Left lung (tissue), 10 donors: ENCODE measurements around the gene LONP1. TPM values are rescaled to one million over a fixed set of nuclear protein-coding genes. Genes with fewer than 3 reads are reported as not detected.

Experiments
- ATAC-seq: fragments of 200-7000 bp; cut with Tn5 transposase; one replicate; pipeline ENCODE4 v1.9.1; 2020; ENCODE audit warnings: moderate library complexity
- DNase-seq, 4 donors: peaks; one replicate each; pipeline ENCODE4 v3.0.0-alpha.2; 2013 to 2020
- H3K27ac ChIP-seq, 2 donors: fragments of 200-600 bp; sonication (generic) in 1 of 2; one replicate each; pipeline versions ENCODE4 v1.5.0 to v1.8.0; 2020 to 2021
- H3K27me3 ChIP-seq, 2 donors: fragments of 200-600 bp; sonication (generic) in 1 of 2; one replicate each; pipeline versions ENCODE4 v1.5.0 to v1.8.0; 2020 to 2021
- H3K36me3 ChIP-seq, 2 donors: fragments of 200-600 bp; sonication (generic) in 1 of 2; one replicate each; pipeline versions ENCODE4 v1.5.0 to v1.8.0; 2020 to 2021
- H3K4me1 ChIP-seq, 2 donors: fragments of 200-600 bp; one replicate each; pipeline ENCODE4 v1.8.0; 2021
- H3K4me3 ChIP-seq, 2 donors: fragments of 200-600 bp; sonication (generic) in 1 of 2; one replicate each; pipeline versions ENCODE4 v1.5.0 to v1.8.0; 2020 to 2021; ENCODE audit warnings: mild to moderate bottlenecking in 1 of 2
- H3K9me3 ChIP-seq, 2 donors: fragments of 200-600 bp; sonication (generic) in 1 of 2; one replicate each; pipeline versions ENCODE4 v1.5.0 to v1.8.0; 2020 to 2021
- intact Hi-C, 2 donors: fragments of 100-400 bp; cut with DNase I; formaldehyde crosslinking; loops; one replicate each; pipeline versions ENCODE4 v1.11.2 to v1.14.2; 2022
- polyA plus RNA-seq, 6 donors: library from polyadenylated mRNA; unstranded; fragments of 120-200 nt; gene quantifications; one replicate each; pipeline ENCODE4 v1.2.1, GENCODE V29; 2013; ENCODE audit not compliant: insufficient read length in 6 of 6
- total RNA-seq, 2 donors: library from RNA; stranded (reverse); fragmentation: NEBNext Ultra II Directional; extraction: Animal tissue kit (Norgen Biotek cat#: 25700); gene quantifications; one replicate each; pipeline ENCODE4 v1.2.1, GENCODE V29; 2021
- TF ChIP-seq, protein P1 (sequence below), 2 donors: fragments of 200-600 bp; sonication (generic) in 1 of 2; IDR thresholded peaks; one replicate each; pipeline versions ENCODE4 v1.5.0 to v1.8.0; 2021; ENCODE audit warnings: antibody characterized with exemption in 2 of 2
- donor health status: DM: no; HTN: yes; CAD: no.
- donor health status: DM: no; HTN: no; CAD: no.

The LONP1 gene
- total and polyA plus RNA-seq, 8 donors, result 39.9 to 93.9 (median 49.6) TPM

DNA sequence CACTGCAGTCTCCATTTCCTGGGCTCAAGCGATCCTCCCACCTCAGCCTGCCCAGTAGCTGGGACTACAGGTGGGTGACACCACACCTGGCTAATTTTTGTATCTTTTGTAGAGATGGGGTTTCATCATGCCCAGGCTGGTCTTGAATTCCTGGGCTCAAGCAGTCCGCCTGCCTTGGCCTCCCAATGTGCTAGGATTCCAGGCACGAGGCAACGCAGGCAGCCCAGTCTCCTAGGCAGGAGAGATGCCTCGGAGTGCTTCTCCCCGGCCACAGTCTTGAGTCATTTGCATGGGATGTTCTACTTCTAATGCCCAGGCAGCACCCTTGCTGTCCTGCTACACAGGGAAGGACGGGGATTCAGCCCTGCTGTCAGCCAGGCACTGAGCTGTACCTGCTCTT, 48.3 kb downstream of the LONP1 start:
- DNase-seq, result peak in 1 of 4 donors; percentile 28
- Histone ChIP-seq H3K27me3 (no peaks in the 10 kb centered on the region), H3K4me3 (no peak overlapping the region), H3K36me3 (peaks cover 0 to 57% of the 10 kb centered on the region in 2 donors), H3K9me3 (no peaks in the 10 kb centered on the region), H3K27ac (no peak overlapping the region), H3K4me1 (no peaks in the 10 kb centered on the region)
- TF ChIP-seq, protein P1, sequence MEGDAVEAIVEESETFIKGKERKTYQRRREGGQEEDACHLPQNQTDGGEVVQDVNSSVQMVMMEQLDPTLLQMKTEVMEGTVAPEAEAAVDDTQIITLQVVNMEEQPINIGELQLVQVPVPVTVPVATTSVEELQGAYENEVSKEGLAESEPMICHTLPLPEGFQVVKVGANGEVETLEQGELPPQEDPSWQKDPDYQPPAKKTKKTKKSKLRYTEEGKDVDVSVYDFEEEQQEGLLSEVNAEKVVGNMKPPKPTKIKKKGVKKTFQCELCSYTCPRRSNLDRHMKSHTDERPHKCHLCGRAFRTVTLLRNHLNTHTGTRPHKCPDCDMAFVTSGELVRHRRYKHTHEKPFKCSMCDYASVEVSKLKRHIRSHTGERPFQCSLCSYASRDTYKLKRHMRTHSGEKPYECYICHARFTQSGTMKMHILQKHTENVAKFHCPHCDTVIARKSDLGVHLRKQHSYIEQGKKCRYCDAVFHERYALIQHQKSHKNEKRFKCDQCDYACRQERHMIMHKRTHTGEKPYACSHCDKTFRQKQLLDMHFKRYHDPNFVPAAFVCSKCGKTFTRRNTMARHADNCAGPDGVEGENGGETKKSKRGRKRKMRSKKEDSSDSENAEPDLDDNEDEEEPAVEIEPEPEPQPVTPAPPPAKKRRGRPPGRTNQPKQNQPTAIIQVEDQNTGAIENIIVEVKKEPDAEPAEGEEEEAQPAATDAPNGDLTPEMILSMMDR (IDR thresholded peaks at IDR 0.05), result no peak
- ATAC-seq, result no peak
- intact Hi-C loops, result no loop called here

DNA sequence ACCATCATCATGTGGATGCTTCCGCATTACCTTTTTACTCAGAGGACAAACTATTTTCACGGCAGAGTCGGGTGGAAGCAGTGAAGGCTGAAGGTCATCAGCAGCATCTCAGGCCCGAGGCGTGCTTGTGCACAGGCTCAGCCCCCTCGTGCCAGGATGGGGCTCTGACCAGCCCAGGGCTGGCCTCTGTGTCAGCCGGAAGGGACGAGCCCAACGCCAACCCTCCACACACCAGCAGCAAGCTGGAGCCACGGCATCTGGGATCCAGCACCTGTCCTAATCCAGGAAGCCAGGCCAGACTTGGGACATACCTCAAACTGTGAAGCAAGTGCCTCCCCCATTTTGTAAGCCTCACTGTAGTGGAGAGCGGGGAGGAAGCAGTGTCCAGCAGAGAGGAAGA, 50.7 kb downstream of the LONP1 start:
- DNase-seq (peak in 1 of 4 donors; percentile 43), ATAC-seq (no peak)
- Histone ChIP-seq H3K27me3 (no peaks in the 10 kb centered on the region), H3K27ac (no peak overlapping the region), H3K4me1 (no peaks in the 10 kb centered on the region), H3K9me3 (no peaks in the 10 kb centered on the region), H3K36me3 (peaks cover 0 to 81% of the 10 kb centered on the region in 2 donors), H3K4me3 (no peak overlapping the region)
- TF ChIP-seq, protein P1 (IDR thresholded peaks at IDR 0.05), result no peak
- intact Hi-C loops, result no loop called here

DNA sequence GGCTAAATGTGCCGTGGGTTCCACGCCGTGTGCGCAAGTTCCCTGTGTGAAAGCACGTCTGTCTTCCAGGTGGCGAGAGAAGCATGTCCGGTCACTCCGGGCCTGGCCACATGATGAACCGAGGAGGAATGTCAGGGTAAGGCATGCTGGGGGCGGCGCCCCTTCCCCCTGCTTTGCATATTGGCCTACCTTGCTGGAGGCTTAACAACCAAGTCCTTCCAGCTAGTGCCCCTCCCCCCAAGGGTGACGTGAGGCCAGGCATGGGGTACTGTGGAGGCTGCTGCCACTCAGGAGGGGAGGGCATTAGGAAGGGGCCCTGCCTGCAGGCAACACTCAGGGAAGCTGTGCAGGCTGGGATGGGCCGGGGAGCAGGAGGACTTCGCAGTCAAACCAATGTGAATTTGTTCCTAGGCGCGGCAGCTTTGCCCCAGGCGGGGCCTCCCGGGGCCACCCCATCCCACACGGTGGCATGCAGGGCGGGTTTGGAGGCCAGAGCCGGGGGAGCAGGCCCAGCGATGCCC, 52.1 kb downstream of the LONP1 start:
- Histone ChIP-seq H3K9me3 (no peaks in the 10 kb centered on the region), H3K36me3 (peaks cover 0 to 95% of the 10 kb centered on the region in 2 donors), H3K4me1 (no peaks in the 10 kb centered on the region), H3K27ac (no peak overlapping the region), H3K27me3 (no peaks in the 10 kb centered on the region), H3K4me3 (no peak overlapping the region)
- TF ChIP-seq, protein P1 (IDR thresholded peaks at IDR 0.05), result no peak
- ATAC-seq, result no peak
- DNase-seq, result peak in 1 of 4 donors; percentile 80
- intact Hi-C loops, result no loop called here

DNA sequence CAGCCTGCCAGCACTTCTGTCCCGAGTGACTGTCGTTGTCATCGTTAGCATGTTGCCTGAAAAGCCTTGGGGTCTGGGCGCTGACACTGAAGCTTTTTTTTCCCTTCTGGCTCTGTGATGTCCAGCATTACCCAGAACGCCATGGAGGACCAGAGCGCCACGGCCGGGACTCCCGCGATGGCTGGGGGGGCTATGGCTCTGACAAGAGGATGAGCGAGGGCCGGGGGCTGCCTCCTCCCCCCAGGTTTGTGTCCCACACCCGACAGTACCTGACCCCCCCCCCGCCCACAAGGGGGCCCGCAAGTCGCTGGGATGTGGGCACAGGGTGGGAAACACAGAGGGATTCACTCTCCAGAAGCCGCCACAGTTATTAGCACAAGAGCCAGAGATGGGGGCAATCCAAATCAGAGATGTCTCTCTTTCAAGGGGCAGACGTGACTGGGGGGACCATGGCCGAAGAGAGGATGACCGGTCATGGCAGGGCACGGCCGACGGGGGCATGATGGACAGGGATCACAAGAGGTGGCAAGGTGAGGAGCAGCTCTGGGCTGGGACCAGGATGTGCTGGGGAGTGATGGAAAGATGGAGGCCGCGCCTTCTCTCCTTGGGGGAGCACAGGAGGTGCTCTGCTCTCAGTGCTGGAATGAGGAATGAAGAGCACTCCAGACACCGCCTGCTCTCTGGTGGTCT, 52.9 kb downstream of the LONP1 start:
- no peaks in the 10 kb centered on the region for H3K27me3 ChIP-seq
- DNase-seq (peak in 2 of 4 donors; percentile 9 to 72), ATAC-seq (no peak)
- intact Hi-C loops, result no loop called here
- TF ChIP-seq, protein P1 (IDR thresholded peaks at IDR 0.05), result no peak
- no peaks in the 10 kb centered on the region for H3K4me1 ChIP-seq
- no peak overlapping the region for H3K27ac ChIP-seq
- no peaks in the 10 kb centered on the region for H3K9me3 ChIP-seq
- no peak overlapping the region for H3K4me3 ChIP-seq
- peaks cover 0 to 100% of the 10 kb centered on the region in 2 donors for H3K36me3 ChIP-seq

DNA sequence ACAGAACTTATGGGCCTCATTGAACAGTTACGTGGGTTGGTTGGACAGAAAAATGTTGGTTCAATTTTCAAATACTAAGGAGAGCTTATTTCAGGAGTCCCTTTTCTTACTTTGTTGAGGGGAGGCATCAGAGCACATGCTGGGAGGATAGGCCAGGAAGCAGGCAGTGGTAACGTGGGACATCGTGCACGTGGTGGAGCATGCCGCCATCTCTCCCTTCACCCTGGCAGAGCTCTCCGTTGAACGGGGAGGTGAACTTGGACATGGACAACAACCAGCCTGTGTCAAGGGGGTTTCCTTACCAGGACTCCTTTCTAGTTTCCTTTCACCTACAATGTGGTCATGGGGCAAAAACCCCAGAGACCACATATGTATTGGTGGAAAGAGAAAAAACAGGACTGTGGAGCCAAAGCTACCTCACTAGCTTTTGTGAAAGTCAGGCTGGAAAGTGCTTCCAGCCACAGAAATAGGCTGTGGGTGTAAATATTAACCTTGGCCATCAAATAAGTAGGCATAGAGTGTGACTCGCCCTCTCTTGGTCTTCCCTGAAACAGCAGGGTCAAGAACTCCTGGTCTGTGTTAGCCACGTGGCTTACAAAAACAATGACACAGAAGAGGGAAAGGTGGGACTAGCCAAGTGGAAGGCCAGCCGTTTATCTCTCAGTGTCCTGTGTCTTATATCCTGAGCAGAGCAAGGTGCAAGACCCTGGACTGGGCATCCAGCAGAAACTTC, 54.0 kb downstream of the LONP1 start:
- Histone ChIP-seq H3K36me3 (peaks cover 0 to 100% of the 10 kb centered on the region in 2 donors), H3K27me3 (no peaks in the 10 kb centered on the region), H3K4me1 (no peaks in the 10 kb centered on the region), H3K4me3 (no peak overlapping the region), H3K9me3 (no peaks in the 10 kb centered on the region), H3K27ac (no peak overlapping the region)
- DNase-seq (no peak), ATAC-seq (peak; percentile 72)
- intact Hi-C loops, result no loop called here
- TF ChIP-seq, protein P1 (IDR thresholded peaks at IDR 0.05), result no peak
